Smooth muscle cell (in vitro differentiated cells): ENCODE data around the gene CHI3L1. TPM values are rescaled to one million over a fixed set of nuclear protein-coding genes. Genes with fewer than 3 reads are reported as not detected.

Experiments used
- DNase-seq: peaks from one replicate; lab custom pipeline; 2025; ENCODE audit not compliant: unreplicated experiment; lab: John Stamatoyannopoulos, UW
- H2AFZ ChIP-seq: fragments of 200-600 bp; sonication (generic); 2 replicates; pipeline ENCODE4 v1.6.0; 2016; ENCODE audit warnings: antibody characterized with exemption, low read depth, mild to moderate bottlenecking
- H3F3A ChIP-seq: fragments of 200-600 bp; sonication (generic); 2 replicates; pipeline ENCODE4 v1.6.0; 2017; ENCODE audit warnings: antibody characterized with exemption, low read depth
- H3K27ac ChIP-seq: fragments of 200-600 bp; sonication (generic); 2 replicates; pipeline ENCODE4 v1.5.1; 2016; ENCODE audit warnings: low read depth, mild to moderate bottlenecking
- H3K27me3 ChIP-seq: fragments of 200-600 bp; sonication (generic); 2 replicates; pipeline ENCODE4 v1.6.1; 2016; ENCODE audit warnings: low read depth, mild to moderate bottlenecking
- H3K36me3 ChIP-seq: fragments of 200-600 bp; sonication (generic); 2 replicates; pipeline ENCODE4 v1.5.1; 2016; ENCODE audit warnings: low read depth
- H3K4me1 ChIP-seq: fragments of 200-600 bp; sonication (generic); 2 replicates; pipeline ENCODE4 v1.5.1; 2016; ENCODE audit warnings: low read depth
- H3K4me2 ChIP-seq: fragments of 200-600 bp; sonication (generic); 2 replicates; pipeline ENCODE4 v1.6.0; 2016; ENCODE audit warnings: mild to moderate bottlenecking
- H3K4me3 ChIP-seq: fragments of 200-600 bp; sonication (generic); 2 replicates; pipeline ENCODE4 v1.5.1; 2016; ENCODE audit warnings: mild to moderate bottlenecking
- H3K79me2 ChIP-seq: fragments of 200-600 bp; sonication (generic); 2 replicates; pipeline ENCODE4 v1.6.0; 2016; ENCODE audit warnings: low read depth, mild to moderate bottlenecking
- H3K9ac ChIP-seq: fragments of 200-600 bp; sonication (generic); 2 replicates; pipeline ENCODE4 v1.6.0; 2016; ENCODE audit warnings: low read depth
- H3K9me3 ChIP-seq: fragments of 200-600 bp; sonication (generic); replicated peaks from 2 replicates; pipeline ENCODE4 v1.5.1; 2016; ENCODE audit warnings: low read depth
- H4K20me1 ChIP-seq: fragments of 200-600 bp; sonication (generic); 2 replicates; pipeline ENCODE4 v1.6.0; 2016; ENCODE audit warnings: low read depth
- CTCF ChIP-seq: fragments of 200-600 bp; sonication (generic); IDR thresholded peaks from 2 replicates; pipeline ENCODE4 v1.5.1; 2017; ENCODE audit warnings: borderline replicate concordance, mild to moderate bottlenecking, antibody characterized with exemption; ENCODE audit not compliant: insufficient read depth, poor library complexity, severe bottlenecking
- WGBS: methylation state at CpG from one replicate; pipeline ENCODE4 v1.1.7; 2016; ENCODE audit warnings: low lambda C conversion rate; 5-methylcytosine and 5-hydroxymethylcytosine counted together
- polyA plus RNA-seq: library from polyadenylated mRNA; unstranded; fragments of >200 nt; fragmentation: Nextera tagmentation; extraction: Ambion mirVana; gene quantifications from 2 replicates; pipeline ENCODE4 v1.2.1, GENCODE V29; 2016
- total RNA-seq: library from RNA; depleted of rRNA; stranded (reverse); fragments of >200 nt; gene quantifications from 2 replicates; pipeline ENCODE4 v1.2.3, GENCODE V29; 2014

The CHI3L1 gene
- total and polyA plus RNA-seq, 2 experiments from 2014 or later = 45.4 to 53.6 TPM

GRCh38 chr1:203146042-203146369, 40.5 kb downstream of the CHI3L1 start:
- H3K4me3 ChIP-seq = no peak overlapping the region
- H3K79me2 ChIP-seq = peaks cover 10% of the 10 kb centered on the region
- H3K4me1 ChIP-seq = peaks cover 7% of the 10 kb centered on the region
- no peak for TF ChIP-seq CTCF
- H3K9ac ChIP-seq = no peak overlapping the region
- no peak overlapping the region for H3K27ac ChIP-seq
- H3K27me3 ChIP-seq = no peaks in the 10 kb centered on the region
- no peaks in the 10 kb centered on the region for H3K9me3 ChIP-seq
- H4K20me1 ChIP-seq = no peaks in the 10 kb centered on the region
- no peaks in the 10 kb centered on the region for H3K36me3 ChIP-seq
- no peak for DNase-seq
- H3K4me2 ChIP-seq = no peak overlapping the region
- no peak overlapping the region for H2AFZ ChIP-seq
- H3F3A ChIP-seq = no peaks in the 10 kb centered on the region
- 98% methylated on average over 2 of the region's 2 CpGs for WGBS

- TF ChIP-seq CTCF = no peak
- Histone ChIP-seq H3K27ac (no peak overlapping the region), H3K9ac (no peak overlapping the region), H2AFZ (no peak overlapping the region), H3K27me3 (no peaks in the 10 kb centered on the region), H3K79me2 (peaks cover 10% of the 10 kb centered on the region), H3K4me1 (peaks cover 8% of the 10 kb centered on the region), H3K4me3 (no peak overlapping the region), H3K4me2 (no peak overlapping the region), H3F3A (no peaks in the 10 kb centered on the region), H3K36me3 (no peaks in the 10 kb centered on the region), H3K9me3 (no peaks in the 10 kb centered on the region), H4K20me1 (no peaks in the 10 kb centered on the region)
- no peak for DNase-seq
- 88% methylated on average over 13 of the region's 13 CpGs for WGBS
Observed at GRCh38 chr1:203145321-203146041, 41.0 kb downstream of the CHI3L1 start.

- Histone ChIP-seq H2AFZ (no peak overlapping the region), H3K9me3 (no peaks in the 10 kb centered on the region), H3F3A (no peaks in the 10 kb centered on the region), H3K4me2 (no peak overlapping the region), H3K4me1 (peaks cover 8% of the 10 kb centered on the region), H3K79me2 (peaks cover 7% of the 10 kb centered on the region), H3K27me3 (no peaks in the 10 kb centered on the region), H3K27ac (no peak overlapping the region), H3K4me3 (no peak overlapping the region), H4K20me1 (no peaks in the 10 kb centered on the region), H3K36me3 (no peaks in the 10 kb centered on the region), H3K9ac (no peak overlapping the region)
- WGBS = 48% methylated on average over 6 of the region's 6 CpGs
- DNase-seq = no peak
- TF ChIP-seq CTCF = no peak
Observed at GRCh38 chr1:203144661-203145060, 41.8 kb downstream of the CHI3L1 start.

GRCh38 chr1:203143641-203144040, 42.9 kb downstream of the CHI3L1 start:
- Histone ChIP-seq H3K27me3 (no peaks in the 10 kb centered on the region), H4K20me1 (no peaks in the 10 kb centered on the region), H2AFZ (no peak overlapping the region), H3K4me1 (peaks cover 8% of the 10 kb centered on the region), H3K36me3 (no peaks in the 10 kb centered on the region), H3K4me2 (no peak overlapping the region), H3K79me2 (peaks cover 3% of the 10 kb centered on the region), H3K4me3 (no peak overlapping the region), H3K9ac (no peak overlapping the region), H3K9me3 (no peaks in the 10 kb centered on the region), H3F3A (no peaks in the 10 kb centered on the region), H3K27ac (no peak overlapping the region)
- 88% methylated on average over 11 of the region's 11 CpGs for WGBS
- no peak for TF ChIP-seq CTCF
- no peak for DNase-seq
